GM12892 (cell line): ENCODE data around the gene ATXN7.

ENCODE experiments used
- POLR2A ChIP-seq: IDR thresholded peaks from 2 replicates; pipeline ENCODE4 v1.6.1; 2011; ENCODE audit warnings: low read depth, low read length, control low read depth
- POLR2AphosphoS5 ChIP-seq: IDR thresholded peaks from 2 replicates; pipeline ENCODE4 v1.6.1; 2011; ENCODE audit warnings: low read depth, low read length, control low read depth
- TAF1 ChIP-seq: IDR thresholded peaks from 2 replicates; pipeline ENCODE4 v1.6.1; 2011; ENCODE audit warnings: low read depth, mild to moderate bottlenecking, control low read depth, low read length, borderline replicate concordance

DNA sequence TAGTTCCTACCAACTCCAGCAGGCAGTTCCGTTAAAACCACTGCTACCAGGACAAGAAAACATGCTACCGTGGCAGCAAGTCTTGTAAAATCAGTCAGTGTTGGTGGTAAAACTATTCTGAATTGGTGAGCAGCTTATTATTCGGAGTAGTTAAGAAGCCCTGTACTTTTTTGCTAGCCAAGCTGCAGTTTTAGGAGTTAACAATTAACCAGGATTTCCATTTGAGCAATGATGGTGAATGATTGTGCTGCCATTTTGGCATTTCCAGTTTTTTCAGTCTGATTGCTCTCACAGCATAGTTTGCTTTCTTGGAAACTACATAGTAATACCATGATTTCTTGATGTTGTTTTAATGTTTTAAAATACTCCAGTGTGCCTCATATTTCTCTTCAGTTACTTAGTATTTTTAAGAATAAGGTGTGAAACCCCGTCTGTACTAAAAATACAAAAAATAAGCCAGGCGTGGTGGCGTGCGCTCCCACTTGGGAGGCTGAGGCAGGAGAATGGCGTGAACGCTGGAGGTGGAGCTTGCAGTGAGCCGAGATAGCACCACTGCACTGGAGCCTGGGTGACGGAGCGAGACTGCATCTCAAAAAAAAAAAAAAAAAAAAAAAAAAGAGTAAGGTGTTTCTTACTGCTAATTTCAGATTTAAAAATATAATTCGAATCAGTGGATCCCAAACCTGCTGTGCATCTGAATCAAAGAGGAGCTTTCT is 92.3 kb downstream of the ATXN7 start:
- TF ChIP-seq POLR2AphosphoS5 (no peak), TAF1 (no peak), POLR2A (no peak)
